NT2/D1 (cell line): ENCODE data around the gene SLC30A10.

Source experiments
- DNase-seq: peaks from one replicate; pipeline ENCODE4 v3.0.0-alpha.2; 2011; ENCODE audit warnings: low read depth, low spot score
- H3K27me3 ChIP-seq: 2 replicates; pipeline ENCODE4 v1.6.0; 2011; ENCODE audit warnings: mild to moderate bottlenecking; ENCODE audit not compliant: insufficient read length, insufficient read depth
- H3K36me3 ChIP-seq: 2 replicates; pipeline ENCODE4 v1.6.1; 2011; ENCODE audit warnings: mild to moderate bottlenecking, low read length, mixed read lengths; ENCODE audit not compliant: insufficient read depth, insufficient read length
- H3K4me1 ChIP-seq: 2 replicates; pipeline ENCODE4 v1.5.1; 2011; ENCODE audit not compliant: insufficient read depth, insufficient read length
- H3K4me3 ChIP-seq: 2 replicates; pipeline ENCODE4 v1.5.1; 2011; ENCODE audit warnings: low read depth; ENCODE audit not compliant: insufficient read length
- H3K9ac ChIP-seq: 2 replicates; pipeline ENCODE4 v1.6.0; 2011; ENCODE audit warnings: low read depth; ENCODE audit not compliant: insufficient read length
- H3K9me3 ChIP-seq: 2 replicates; pipeline ENCODE4 v1.5.1; 2011; ENCODE audit warnings: mild to moderate bottlenecking, low read length; ENCODE audit not compliant: insufficient read depth
- SUZ12 ChIP-seq: IDR thresholded peaks from 2 replicates; pipeline ENCODE4 v1.6.1; 2011; ENCODE audit not compliant: insufficient read length, insufficient read depth; ENCODE audit errors: extremely low read depth
- YY1 ChIP-seq: IDR thresholded peaks from 2 replicates; pipeline ENCODE4 v1.6.1; 2011; ENCODE audit not compliant: insufficient read length, insufficient read depth
- ZNF274 ChIP-seq: IDR thresholded peaks from 2 replicates; pipeline ENCODE4 v1.6.1; 2011; ENCODE audit warnings: mild to moderate bottlenecking, low read depth, low read length

SLC30A10 gene

DNA sequence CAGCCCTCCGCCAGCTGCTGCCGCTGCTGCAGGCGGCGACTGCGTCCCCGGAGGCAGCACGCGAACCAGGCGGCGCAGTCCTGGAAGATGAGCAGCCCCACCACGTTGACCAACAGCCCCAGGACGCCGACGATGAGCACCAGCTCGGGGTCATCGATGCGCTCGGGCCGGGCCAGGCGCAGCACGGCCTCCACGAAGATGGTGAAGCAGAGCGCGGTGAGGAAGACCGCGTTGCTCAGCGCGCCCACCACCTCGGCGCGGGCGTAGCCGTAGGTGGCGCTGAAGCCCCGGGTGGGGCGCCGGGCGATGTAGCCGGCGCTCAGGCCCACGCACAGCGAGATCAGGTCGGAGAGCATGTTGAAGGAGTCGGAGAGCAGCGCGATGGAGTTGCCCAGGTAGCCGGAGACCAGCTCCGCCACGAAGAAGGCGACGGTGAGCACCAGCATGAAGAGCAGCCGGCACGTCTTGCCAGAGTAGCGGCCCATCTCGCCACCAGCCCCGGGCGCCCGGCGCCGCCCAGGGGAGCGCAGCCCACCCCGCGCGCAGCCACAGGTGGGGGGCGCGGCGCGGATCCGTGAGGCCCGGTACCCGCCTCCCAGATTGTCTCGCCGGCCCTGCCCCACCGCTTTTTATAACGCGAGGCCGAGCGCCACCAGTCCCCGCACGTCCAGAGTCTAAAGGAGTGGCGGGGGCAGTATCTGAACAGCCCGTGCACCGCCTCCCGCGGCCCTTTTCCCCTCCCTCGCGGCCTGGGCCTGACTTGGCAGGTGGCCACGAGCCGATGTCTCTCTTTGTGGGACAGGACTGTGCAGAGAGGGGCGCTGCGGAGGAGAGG lies at the start of gene SLC30A10:
SLC30A10 (minus strand) TSS at position 602 of the 835 bp plus-strand sequence; CDS start at position 485, 117 bp downstream.
- no peak for TF ChIP-seq YY1
- peak; percentile 67 for TF ChIP-seq SUZ12
- Histone ChIP-seq H3K27me3 (peaks cover 34% of the 10 kb centered on the region), H3K36me3 (no peaks in the 10 kb centered on the region), H3K4me3 (peak within 1 kb of the TSS; percentile 81), H3K9ac (peak within 1 kb of the TSS; percentile 80), H3K4me1 (peaks cover 3% of the 10 kb centered on the region), H3K9me3 (no peaks in the 10 kb centered on the region)
- DNase-seq, result no peak

DNA sequence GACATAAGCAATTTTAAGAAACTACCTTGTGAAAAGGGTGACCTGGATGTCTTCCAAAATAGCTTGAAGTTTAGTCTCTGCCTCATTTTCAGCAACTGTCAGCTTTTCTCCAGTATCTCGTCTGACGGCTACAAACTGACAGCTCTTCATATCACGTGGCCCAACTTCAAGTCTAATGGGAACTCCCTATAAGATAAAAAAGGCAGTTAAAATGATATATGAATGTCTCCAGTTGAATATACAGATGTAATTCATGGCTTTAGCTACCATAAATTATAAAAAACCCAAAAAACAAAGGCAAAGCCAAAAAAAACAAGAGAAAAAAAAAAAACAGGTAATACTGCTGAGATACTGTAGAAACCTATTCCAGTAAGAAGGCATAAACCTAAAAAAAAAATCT lies 44.9 kb upstream of the SLC30A10 start:
- Histone ChIP-seq H3K4me3 (no peak overlapping the region), H3K9me3 (no peaks in the 10 kb centered on the region), H3K9ac (no peak overlapping the region), H3K4me1 (no peaks in the 10 kb centered on the region), H3K36me3 (peaks cover 40% of the 10 kb centered on the region), H3K27me3 (no peaks in the 10 kb centered on the region)
- DNase-seq, result no peak
- TF ChIP-seq SUZ12 (no peak), ZNF274 (no peak), YY1 (no peak)

DNA sequence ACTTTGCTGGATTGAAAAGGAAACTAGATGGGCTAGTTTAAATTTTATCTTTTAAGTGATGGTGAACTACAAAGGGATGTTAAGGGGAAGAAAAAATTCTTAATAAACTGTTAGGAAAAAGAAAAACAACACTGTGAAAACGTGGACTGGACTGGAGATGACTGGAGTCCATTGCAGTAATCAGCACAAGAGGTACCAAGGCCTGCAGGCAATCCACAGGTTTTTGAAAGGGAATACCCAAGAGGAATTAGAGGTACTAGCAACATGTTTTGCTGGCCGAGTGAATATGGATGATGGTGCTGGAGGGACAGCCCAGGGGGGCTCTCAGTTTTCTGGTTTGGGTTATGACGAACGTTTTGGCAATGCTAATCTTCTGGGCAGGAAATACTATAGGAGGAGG lies 39.0 kb upstream of the SLC30A10 start:
- peaks cover 33% of the 10 kb centered on the region for H3K36me3 ChIP-seq
- no peak for DNase-seq
- TF ChIP-seq ZNF274 (no peak), SUZ12 (no peak), YY1 (no peak)
- H3K4me1 ChIP-seq, result no peaks in the 10 kb centered on the region
- H3K27me3 ChIP-seq, result no peaks in the 10 kb centered on the region
- H3K9me3 ChIP-seq, result no peaks in the 10 kb centered on the region
- no peak overlapping the region for H3K9ac ChIP-seq
- no peak overlapping the region for H3K4me3 ChIP-seq

DNA sequence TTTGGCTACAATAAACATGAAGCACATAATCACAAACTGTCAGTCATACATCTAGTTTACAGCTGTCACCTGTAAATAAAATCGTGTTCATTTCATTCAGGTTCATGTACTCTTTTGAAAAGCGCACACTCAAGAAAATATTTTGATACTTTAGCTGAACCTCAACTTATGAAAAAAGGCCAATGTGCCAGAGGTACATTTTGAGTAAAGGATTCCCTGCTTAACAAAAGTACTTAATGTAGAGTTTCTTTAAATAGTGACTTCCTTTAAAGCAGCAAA lies 37.7 kb upstream of the SLC30A10 start:
- H3K4me1 ChIP-seq, result no peaks in the 10 kb centered on the region
- DNase-seq, result no peak
- no peaks in the 10 kb centered on the region for H3K9me3 ChIP-seq
- no peaks in the 10 kb centered on the region for H3K27me3 ChIP-seq
- no peak overlapping the region for H3K9ac ChIP-seq
- TF ChIP-seq SUZ12 (no peak), YY1 (no peak), ZNF274 (no peak)
- peaks cover 29% of the 10 kb centered on the region for H3K36me3 ChIP-seq
- H3K4me3 ChIP-seq, result no peak overlapping the region

DNA sequence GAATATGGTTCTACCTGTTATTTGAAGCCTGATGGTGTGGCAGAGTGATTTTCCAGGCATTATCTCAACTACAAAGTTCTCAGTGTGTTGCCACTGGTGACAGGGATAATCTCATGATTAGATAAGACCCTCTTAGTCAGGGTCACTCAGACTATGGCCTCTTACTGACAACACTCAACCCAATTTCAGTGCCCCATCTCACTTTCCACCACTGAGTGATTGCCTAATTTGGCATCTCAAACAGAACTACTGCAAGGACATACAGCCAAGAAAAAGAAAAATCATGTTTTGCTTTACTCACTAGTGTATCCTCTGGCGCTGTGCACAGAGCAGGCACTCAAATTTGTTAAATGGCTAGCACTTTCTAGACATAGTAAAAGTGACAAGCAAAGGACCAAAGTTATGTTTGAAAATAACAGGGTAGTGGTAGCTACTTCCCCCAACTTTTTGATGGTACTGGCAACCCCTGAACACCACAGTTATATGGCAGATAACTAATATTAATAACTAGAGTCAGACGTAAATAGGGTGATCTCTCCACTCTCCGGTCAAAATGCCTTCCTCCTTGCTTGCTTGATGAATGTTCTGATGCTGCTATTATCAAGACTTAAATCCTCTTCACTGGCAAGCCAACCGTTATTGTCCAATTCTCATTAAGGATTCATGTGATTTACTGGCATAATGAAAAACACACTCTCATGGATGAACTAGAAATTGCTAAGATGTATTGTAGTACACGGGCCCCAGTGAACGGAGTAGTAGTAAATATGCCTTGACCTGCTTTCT lies 37.1 kb upstream of the SLC30A10 start:
- Histone ChIP-seq H3K9ac (no peak overlapping the region), H3K9me3 (no peaks in the 10 kb centered on the region), H3K4me1 (no peaks in the 10 kb centered on the region), H3K27me3 (no peaks in the 10 kb centered on the region), H3K4me3 (no peak overlapping the region), H3K36me3 (peaks cover 28% of the 10 kb centered on the region)
- no peak for DNase-seq
- no peak for TF ChIP-seq YY1
- TF ChIP-seq ZNF274, result no peak
- no peak for TF ChIP-seq SUZ12

DNA sequence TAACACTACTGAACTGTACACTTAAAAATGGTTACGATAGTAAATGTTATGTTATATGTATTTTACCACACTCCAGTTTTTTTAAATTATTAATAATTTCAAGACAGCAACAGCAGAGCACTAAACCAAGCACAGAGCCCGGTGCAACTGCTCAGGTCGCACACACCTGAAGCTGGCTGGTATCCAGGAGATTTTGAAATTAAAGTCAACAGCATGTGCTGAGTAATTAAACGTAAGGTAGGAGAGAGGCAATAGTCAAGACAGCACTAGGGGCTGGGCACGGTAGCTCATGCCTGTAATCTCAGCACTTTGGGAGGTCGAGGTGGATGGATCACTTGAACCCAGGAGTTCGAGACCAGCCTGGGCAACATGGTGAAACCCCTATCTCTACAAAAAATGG lies 35.1 kb upstream of the SLC30A10 start:
- Histone ChIP-seq H3K4me1 (no peaks in the 10 kb centered on the region), H3K9ac (no peak overlapping the region), H3K27me3 (no peaks in the 10 kb centered on the region), H3K4me3 (no peak overlapping the region), H3K9me3 (no peaks in the 10 kb centered on the region), H3K36me3 (peaks cover 8% of the 10 kb centered on the region)
- TF ChIP-seq ZNF274, result no peak
- TF ChIP-seq SUZ12, result no peak
- TF ChIP-seq YY1, result no peak
- DNase-seq, result no peak

DNA sequence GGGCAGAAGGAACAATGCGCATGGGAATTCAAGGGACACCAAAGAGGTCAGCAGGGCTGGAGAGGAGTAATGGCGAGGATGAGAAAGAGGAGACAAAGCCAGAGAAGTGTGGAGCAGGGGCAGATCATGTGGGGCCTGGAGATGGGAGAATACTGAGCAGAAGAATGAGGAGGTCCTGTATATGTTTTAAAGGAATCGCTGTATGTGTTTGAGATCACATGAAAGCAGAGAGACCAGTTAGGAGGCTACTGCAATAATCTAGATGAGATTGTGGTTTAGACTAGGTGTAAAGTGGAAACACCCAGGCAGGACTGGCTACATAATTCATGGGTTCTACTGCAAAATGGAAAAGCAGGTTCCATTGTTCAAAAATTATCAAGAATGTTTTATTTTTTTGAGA lies 33.3 kb upstream of the SLC30A10 start:
- H3K36me3 ChIP-seq, result no peaks in the 10 kb centered on the region
- H3K9me3 ChIP-seq, result no peaks in the 10 kb centered on the region
- H3K27me3 ChIP-seq, result no peaks in the 10 kb centered on the region
- no peak for DNase-seq
- H3K4me3 ChIP-seq, result no peak overlapping the region
- TF ChIP-seq ZNF274 (no peak), SUZ12 (no peak), YY1 (no peak)
- H3K4me1 ChIP-seq, result no peaks in the 10 kb centered on the region
- no peak overlapping the region for H3K9ac ChIP-seq
